GM18951 (cell line): Measurements from ENCODE around the gene CACNA1G.

Experiments
- POLR2A ChIP-seq: IDR thresholded peaks from 4 replicates; pipeline ENCODE4 v1.6.1; 2011; ENCODE audit warnings: mild to moderate bottlenecking; ENCODE audit not compliant: insufficient read length, insufficient read depth; ENCODE audit errors: extremely low read depth
- in situ Hi-C: fragments of 300-500 bp; cut with MboI; formaldehyde crosslinking; loops from one replicate; pipeline ENCODE4 v1.12.0; 2022; ENCODE audit warnings: low sequenced_read_pairs, mixed read lengths, inconsistent platforms; ENCODE audit not compliant: unreplicated experiment

The CACNA1G gene

DNA sequence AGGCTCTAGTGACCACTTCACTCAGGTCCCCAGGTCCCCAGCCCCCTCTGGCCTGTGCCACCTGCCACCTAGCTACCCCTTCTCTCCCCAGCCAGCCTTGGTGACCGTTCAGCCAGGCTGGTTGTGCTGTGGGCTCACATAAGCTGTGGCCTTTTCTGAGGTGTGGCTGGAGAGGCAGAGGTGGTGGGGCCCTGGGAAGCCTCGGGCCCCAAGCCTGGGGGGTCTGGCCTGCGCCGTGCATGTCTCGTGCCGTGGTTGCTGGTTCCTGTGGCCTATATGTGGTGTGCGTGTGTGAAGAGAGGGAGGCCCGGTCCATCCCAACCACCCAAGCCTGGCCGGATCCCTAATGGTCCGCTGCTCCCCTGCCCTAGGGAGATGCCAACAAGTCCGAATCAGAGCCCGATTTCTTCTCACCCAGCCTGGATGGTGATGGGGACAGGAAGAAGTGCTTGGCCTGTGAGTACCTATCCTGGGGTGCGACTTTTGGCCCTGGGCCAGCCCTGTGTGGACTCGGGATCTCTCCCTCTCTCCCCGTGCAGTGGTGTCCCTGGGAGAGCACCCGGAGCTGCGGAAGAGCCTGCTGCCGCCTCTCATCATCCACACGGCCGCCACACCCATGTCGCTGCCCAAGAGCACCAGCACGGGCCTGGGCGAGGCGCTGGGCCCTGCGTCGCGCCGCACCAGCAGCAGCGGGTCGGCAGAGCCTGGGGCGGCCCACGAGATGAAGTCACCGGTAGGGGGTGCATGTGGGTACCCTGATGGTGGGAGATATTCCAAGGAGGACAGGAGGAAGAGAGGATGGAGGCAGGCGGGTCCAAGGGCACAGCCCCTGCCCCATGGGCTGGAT lies 35.9 kb downstream of the CACNA1G start:
- no peak for TF ChIP-seq POLR2A
- in situ Hi-C loops = no loop called here

DNA sequence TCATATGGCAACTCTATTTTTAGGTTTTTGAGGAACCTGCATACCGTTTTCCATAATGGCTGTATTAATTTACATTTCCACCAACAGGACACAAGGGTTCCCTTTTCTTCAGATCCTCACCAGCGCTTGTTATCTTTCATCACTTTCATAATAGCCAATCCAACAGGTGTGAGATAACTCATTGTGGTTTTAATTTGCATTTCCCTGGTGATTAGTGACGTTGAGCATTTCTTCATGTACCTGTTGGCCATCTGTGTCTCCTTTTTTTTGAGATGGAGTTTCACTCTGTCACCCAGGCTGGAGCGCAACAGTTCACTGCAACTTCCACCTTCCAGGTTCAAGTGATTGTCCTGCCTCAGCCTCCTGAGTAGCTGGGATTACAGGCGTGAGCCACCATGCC lies 38.0 kb downstream of the CACNA1G start:
- in situ Hi-C loops = no loop called here
- TF ChIP-seq POLR2A = no peak

DNA sequence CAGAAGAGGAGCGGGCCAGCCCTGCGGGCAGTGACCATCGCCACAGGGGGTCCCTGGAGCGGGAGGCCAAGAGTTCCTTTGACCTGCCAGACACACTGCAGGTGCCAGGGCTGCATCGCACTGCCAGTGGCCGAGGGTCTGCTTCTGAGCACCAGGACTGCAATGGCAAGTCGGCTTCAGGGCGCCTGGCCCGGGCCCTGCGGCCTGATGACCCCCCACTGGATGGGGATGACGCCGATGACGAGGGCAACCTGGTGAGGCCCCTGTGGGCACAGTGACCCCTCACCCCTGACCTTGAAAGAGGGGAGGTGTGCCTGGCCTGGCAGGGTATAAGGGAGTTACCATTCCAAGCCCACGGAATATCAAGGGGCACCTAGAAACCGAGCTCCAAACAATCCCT lies 39.1 kb downstream of the CACNA1G start:
- in situ Hi-C loops = no loop called here
- TF ChIP-seq POLR2A = no peak

DNA sequence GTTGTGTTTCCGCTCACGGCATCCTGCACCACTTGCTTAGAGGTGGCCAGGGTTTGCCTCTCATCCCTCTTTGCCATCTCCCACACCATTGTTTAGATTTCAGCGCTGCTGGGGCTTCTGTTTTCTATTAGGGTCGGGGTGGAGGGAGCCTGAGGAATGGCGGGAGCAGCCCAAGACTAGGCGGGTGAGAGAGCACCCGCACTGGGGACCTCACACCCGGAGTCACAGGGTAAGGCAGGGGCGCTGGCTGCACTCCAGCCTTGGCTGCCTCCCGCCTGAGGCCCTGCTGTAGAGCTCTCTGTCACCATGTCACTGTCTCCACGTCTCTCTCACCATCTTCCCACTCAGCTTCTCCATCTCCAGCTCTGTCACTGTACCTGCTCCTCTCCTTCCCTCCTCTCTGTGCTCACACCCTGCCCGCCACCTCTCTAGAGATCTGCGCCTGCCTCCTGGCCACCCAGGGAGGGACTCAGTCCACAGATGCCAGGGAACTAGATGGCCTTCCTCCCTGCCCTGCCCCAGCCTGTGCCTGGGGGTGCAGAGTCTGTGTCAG lies 41.4 kb downstream of the CACNA1G start:
- no peak for TF ChIP-seq POLR2A
- in situ Hi-C loops = no loop called here

DNA sequence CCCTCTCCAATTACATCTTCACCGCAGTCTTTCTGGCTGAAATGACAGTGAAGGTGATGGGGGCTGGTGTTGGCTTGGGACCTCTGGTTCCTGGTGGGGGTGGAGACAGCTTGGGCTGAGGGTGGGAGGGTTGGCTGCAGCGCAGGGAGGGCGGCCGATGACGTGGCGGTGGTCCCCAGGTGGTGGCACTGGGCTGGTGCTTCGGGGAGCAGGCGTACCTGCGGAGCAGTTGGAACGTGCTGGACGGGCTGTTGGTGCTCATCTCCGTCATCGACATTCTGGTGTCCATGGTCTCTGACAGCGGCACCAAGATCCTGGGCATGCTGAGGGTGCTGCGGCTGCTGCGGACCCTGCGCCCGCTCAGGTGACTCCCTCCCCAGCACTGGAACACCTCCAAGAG lies 42.3 kb downstream of the CACNA1G start:
- TF ChIP-seq POLR2A = no peak
- in situ Hi-C loops = no loop called here

DNA sequence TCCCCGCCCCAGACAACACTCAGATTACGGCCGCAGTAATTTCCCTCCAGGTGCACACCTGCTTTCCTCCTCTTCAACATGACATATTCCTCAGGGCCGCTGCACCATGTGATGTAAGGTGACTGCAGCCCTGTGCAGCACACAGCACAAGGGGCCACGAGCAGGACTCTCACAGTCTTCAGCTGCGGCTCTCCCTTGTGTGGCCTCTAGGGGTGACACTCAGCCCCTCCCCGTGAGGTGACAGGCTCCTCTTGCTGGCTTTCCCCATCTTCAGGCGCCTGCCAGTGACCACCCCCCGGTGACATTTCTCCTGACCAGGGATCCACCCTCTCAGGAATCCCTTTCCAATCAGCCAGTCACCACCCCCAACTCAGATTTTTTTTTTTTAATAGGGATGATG lies 42.8 kb downstream of the CACNA1G start:
- no peak for TF ChIP-seq POLR2A
- in situ Hi-C loops = no loop called here

DNA sequence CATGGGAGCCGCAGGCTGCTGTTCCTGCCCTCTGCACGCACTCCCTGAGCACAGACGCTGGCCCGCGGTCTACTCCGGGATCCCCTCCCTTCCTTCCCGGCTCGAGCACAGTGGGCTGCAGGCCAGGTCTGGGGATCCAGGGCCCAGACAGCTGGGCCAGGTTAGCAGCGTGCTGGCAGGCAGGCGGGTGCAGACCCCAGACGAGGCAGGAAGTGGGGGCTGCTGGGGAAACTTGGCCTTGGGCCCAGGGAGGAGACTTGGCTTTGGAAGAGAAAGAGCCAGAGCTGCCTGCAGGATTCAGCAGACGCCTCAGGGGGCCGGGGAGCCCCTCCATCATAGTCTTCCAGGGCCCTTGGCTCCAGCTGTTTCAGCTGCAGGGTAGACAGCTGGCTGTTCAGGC lies 44.0 kb downstream of the CACNA1G start:
- in situ Hi-C loops = no loop called here
- TF ChIP-seq POLR2A = no peak

DNA sequence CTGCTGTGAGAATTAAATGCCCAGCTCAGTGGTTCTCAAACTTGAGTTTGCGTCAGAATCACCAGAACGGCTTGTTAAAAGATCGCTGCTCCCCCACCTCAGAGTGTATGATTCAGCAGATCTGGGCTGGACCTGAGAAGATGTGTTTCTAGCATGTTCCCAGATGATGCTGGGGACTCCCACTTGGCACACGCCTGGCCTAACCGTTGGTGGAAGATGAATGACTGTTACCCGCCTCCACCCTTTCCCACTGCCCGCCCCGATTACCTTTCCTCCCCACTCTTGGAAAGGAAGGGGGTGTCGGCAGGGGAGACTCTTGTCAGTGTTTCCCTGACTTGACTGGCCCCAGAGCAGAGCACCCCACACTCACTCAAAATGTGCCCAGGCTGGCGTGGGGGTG lies 44.9 kb downstream of the CACNA1G start:
- in situ Hi-C loops = no loop called here
- no peak for TF ChIP-seq POLR2A

DNA sequence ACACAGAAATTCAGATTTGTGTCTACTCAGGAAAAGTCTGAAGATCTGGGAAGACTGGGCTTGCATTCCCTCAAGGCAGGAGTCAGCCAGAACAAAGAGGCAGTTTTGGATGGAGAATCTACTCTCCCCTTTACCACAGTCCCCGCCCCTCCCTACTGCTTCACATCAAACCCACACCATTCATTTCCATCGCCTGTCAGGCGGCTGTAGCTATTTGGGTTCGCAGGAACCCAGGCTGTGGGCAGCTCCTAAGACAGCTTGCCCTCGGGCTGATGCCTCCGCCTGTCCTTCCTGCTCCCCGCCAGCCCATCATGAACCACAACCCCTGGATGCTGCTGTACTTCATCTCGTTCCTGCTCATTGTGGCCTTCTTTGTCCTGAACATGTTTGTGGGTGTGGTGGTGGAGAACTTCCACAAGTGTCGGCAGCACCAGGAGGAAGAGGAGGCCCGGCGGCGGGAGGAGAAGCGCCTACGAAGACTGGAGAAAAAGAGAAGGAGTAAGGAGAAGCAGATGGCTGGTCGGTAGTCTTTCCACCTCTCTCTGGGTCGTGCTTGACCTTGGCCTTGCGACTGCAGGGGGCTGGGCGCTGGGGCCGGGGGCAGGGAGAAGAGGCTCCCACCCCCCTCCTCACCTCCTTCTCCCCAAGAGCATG lies 47.1 kb downstream of the CACNA1G start:
- no peak for TF ChIP-seq POLR2A

DNA sequence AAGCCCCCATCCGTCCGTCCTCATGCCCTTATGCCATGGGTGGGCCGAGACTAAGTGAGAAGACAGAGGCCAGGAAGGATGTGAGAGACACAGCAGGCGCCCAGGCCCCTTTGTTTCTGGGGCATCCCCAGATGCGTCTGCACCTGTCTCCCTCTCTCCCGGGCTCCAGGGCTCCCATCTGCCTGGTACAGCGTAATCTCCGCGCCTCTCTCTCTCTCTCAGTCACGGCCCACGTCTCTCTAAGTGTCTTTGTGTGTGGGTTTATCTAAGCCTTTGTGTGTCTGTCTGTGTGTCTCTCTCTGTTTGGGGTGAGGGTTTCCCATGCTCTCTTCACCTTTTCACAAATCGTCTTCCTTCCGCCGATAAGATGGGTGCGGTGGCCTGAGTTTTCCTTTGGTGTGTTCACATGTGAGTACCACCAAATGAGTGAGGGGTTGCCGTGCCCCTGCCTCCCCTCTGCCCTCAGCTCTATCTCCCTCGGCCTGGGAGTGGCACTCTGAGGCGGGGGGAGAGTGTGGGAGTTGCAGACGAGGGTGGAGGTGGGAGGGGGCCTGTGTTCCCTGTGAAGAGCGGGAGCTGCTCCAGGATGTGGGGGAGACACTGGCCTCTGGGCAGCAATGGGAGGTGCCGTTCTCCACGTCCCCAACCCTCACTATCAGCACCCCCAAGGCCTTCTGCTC lies 48.3 kb downstream of the CACNA1G start:
- in situ Hi-C loops = no loop called here
- TF ChIP-seq POLR2A = no peak

More for the DNA sequence above, 47.1 kb downstream of the CACNA1G start:
- in situ Hi-C loops = no loop called here

DNA sequence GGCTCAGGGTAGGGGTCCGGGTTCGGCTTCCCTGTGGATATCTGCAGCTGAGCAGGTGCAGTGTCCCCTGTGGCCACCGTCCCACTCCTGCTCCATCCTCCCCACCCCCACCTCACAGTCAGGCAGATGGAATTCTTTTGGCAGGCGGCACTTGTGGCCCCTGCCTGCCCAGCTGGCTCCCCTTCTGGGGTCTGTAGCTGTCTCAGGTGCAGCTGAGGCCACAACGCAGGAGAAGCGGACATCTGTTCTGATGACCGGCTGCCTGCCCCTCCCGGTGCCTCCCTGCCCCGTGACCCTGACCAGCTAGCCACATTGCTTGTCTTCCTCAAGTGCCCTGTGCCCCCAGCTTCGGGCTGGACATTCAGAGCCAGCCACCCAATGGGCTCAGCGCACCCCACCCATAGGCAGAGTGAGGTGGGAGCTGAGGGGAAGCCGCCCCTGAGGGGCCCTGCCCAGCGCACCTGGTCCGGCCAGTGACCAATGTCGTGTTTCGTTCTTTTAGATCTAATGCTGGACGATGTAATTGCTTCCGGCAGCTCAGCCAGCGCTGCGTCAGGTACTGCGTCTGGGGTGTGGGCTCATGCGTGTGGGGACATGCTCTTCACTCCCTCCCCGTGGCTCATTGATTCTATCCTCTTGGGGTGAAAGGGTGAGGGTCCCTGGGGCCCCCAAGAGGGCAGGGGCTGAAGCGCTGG lies 49.0 kb downstream of the CACNA1G start:
- TF ChIP-seq POLR2A = no peak
- in situ Hi-C loops = no loop called here

DNA sequence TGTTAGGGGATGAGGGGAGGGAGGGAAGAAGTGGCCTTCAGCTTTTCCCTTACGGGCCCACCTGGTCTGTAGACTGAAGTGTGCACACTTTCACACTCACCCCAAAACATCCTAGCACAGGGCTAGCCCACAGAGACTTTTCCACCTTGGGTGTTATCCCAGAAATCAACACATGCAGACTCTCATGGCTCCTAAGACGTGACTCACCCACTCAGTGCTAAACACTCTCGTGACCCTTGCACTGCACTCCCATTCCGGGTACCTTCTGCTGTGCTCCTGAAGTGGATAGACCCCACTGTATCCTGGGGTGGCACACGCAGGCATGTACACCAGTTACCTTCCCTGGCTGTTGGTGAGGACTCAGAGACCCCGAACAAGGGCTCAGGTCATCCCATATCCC lies 51.1 kb downstream of the CACNA1G start:
- in situ Hi-C loops = no loop called here
- no peak for TF ChIP-seq POLR2A

DNA sequence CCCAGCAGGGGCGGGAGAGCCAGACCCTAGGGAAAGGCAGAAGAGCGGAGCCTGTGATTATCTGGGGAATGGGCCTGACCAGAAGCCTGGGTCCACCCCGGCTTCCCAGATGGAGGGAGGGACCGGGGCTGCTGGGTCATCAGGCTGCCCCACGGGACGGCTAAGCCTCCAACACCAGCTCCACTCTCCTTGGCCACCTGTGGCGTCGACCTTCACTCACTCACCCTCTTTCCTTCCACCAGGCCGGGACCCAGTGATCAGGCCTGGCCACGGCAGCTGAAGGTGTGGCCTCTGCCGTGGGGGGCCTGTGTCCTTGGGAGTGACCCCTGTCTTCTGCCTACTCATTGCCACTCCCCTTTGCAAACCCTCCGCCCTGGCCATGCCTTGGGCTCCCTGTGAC lies 51.8 kb downstream of the CACNA1G start:
- TF ChIP-seq POLR2A = no peak
- in situ Hi-C loops = no loop called here
